Activated CD4-positive, alpha-beta T cell treated with anti-CD3 and anti-CD28 coated beads, Interleukin-10, Interleukin-2, amounts not matched to agents 100 ng/mL and 50 ng/mL, durations not matched to agents 16 hours and 8 hours (primary cell): ENCODE measurements around the gene CBR4.
"Not testable (repeated sequence)": the region's sequence is repeated elsewhere in the genome, so short reads cannot be mapped to it uniquely, and the experiment has no call there.

Experiments used
- DNase-seq: peaks from one replicate; pipeline ENCODE4 v3.0.0-alpha.2; 2020

The CBR4 gene

DNA sequence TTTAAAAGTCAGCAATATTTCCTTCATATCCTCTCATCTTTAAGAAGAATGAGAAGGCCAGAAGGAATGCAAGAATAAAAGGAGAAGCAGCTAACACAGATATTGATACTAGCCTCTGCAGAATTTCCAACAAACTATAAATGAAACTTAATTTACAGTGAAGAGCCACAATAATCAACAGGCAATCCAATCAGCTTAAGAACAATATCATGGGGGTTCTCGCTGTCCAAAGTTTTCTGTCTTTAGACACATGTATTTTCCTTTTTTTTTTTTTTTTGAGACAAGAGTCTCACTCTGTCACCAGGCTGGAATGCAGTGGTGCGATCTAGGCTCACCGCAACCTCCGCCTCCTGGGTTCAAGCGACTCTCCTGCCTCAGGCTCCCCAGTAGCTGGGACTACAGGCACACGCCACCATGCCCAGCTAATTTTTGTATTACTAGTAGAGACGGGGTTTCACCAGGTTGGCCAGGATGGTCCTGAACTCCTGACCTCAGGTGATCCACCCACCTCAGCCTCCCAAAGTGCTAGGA lies 17.0 kb downstream of the CBR4 start:
- not testable (repeated sequence) for DNase-seq

GRCh38 chr4:168981942-168982341 lies 28.1 kb downstream of the CBR4 start:
- no peak for DNase-seq

GRCh38 chr4:168981460-168981859 lies 28.6 kb downstream of the CBR4 start:
- no peak for DNase-seq

DNA sequence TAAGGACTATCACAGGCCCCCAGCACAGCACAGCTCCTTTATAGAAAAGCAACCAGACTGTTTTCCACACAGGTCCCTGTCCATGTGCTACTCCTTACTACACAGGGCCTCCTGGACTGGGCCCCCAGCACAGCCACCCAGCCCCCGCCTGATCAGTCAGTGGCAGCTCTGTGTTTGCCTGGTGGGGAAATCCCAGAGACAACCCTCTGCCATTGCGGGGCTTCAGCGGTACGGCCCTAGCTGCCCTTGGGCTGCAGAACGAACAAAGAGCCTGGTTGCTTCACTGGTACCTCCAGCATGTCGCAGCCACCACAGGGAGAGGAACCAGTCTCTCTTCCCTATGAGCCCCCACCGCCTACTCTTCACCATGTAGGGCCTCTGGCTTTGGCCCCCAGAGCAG lies 30.7 kb downstream of the CBR4 start:
- no peak for DNase-seq

DNA sequence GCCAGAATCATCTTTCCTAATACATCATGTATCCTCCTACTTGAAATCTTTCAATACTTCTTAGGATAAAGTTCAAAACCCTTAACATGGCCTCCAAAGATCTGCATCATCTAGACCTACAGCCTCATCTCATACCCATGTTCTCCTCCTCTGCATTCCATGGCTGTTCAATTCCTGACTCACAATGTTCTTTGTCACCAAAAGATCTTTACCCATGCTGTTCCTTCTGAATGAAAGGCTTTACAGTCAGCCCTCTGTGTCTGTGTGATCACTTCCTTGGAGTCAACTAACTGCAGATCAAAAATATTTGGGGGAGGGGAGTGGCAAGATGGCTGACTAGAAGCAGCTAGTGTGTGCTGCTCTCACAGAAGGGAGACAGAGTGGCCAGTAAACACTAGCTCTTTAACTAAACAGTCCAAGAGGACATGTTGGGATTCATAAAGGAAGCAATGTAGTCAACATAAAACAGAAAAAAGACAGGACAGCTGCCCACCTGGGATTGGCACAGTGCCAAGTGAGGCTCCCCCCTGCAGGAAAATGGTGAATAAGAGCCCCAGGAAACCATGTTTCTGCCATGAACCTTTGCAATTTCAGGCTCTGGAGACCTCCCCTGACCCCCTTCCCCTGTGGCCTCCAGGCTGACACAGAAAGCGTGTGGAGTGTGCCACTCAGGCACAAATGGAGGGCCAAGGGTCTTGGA lies 31.9 kb downstream of the CBR4 start:
- no peak for DNase-seq

- DNase-seq = peak; percentile 56
Measured at GRCh38 chr4:168972596-168972995, 37.5 kb downstream of the CBR4 start.

- no peak for DNase-seq
Measured at GRCh38 chr4:168960716-168961115, 49.3 kb downstream of the CBR4 start.

- DNase-seq = no peak
Measured at GRCh38 chr4:168955674-168956073, 54.4 kb downstream of the CBR4 start.

- DNase-seq = not testable (repeated sequence)
Measured at GRCh38 chr4:168952821-168953246, 57.2 kb downstream of the CBR4 start.

GRCh38 chr4:168945291-168945690 lies 64.8 kb downstream of the CBR4 start:
- no peak for DNase-seq

DNA sequence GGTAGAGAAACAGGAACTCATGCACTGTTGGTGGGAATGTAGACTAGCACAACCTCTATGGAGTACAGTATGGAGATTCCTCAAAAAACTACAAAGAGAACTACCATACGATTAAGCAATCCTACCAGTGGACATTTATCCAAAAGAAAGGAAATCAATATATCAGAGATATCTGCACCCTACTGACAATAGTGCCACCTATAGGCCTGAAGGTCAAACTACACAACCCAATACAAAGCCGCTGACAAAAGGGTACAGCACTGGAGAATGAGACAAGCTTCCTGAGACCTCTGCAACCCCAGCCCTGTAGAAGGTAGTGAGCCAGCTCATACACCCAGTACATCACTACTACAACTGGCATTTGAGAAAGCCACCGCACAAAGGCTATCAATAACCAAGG lies 67.1 kb downstream of the CBR4 start:
- peak; percentile 36 for DNase-seq
